CD14-positive monocyte (primary cell): Measurements from ENCODE around the gene OR2A1. TPM values are rescaled to one million over a fixed set of nuclear protein-coding genes. Genes with fewer than 3 reads are reported as not detected.
"Not testable (repeated sequence)": the region's sequence is repeated elsewhere in the genome, so short reads cannot be mapped to it uniquely, and the experiment has no call there.

Experiments used
- DNase-seq, 3 donors: peaks; one replicate each; pipeline ENCODE4 v3.0.0-alpha.2; 2011 to 2022
- H2AFZ ChIP-seq: 2 replicates; pipeline ENCODE4 v1.6.0; 2012; ENCODE audit warnings: mild to moderate bottlenecking, low read depth, low read length, inconsistent platforms; ENCODE audit not compliant: insufficient read depth, poor library complexity, severe bottlenecking
- H3K27ac ChIP-seq, 2 donors: 1 replicate in 1 of 2; 2 replicates in 1 of 2; pipeline ENCODE4 v1.5.1; 2012 to 2013; ENCODE audit warnings: low read length in 2 of 2, control low read depth in 1 of 2, inconsistent platforms in 1 of 2, low read depth in 1 of 2, mild to moderate bottlenecking in 1 of 2
- H3K27me3 ChIP-seq, 2 donors: one replicate each; pipeline versions ENCODE4 v1.6.0 to v1.6.1; 2011 to 2013; ENCODE audit warnings: low read length in 2 of 2; ENCODE audit not compliant: control insufficient read depth in 2 of 2, insufficient read depth in 2 of 2
- H3K36me3 ChIP-seq, 2 donors: replicated peaks in 1 of 2; 1 replicate in 1 of 2; 2 replicates in 1 of 2; pipeline versions ENCODE4 v1.5.1 to v1.6.1; 2012 to 2013; ENCODE audit warnings: low read length in 2 of 2, control low read depth in 1 of 2, inconsistent platforms in 1 of 2, mild to moderate bottlenecking in 1 of 2; ENCODE audit not compliant: insufficient read depth in 2 of 2, control insufficient read depth in 1 of 2
- H3K4me1 ChIP-seq, 2 donors: 1 replicate in 1 of 2; 2 replicates in 1 of 2; pipeline versions ENCODE4 v1.5.1 to v1.6.1; 2012 to 2013; ENCODE audit warnings: low read length in 2 of 2, control low read depth in 1 of 2, inconsistent platforms in 1 of 2, mild to moderate bottlenecking in 1 of 2, moderate library complexity in 1 of 2; ENCODE audit not compliant: insufficient read depth in 2 of 2, control insufficient read depth in 1 of 2
- H3K4me2 ChIP-seq: replicated peaks from 2 replicates; pipeline ENCODE3; 2012; ENCODE audit warnings: low read length, moderate library complexity, mild to moderate bottlenecking; ENCODE audit not compliant: poor library complexity, severe bottlenecking; ENCODE audit errors: extremely low read depth
- H3K4me3 ChIP-seq, 3 experiments: fragments of 200-600 bp in 1 of 3; sonication (generic) in 1 of 3; replicated peaks in 1 of 3; 1 replicate in 2 of 3; 2 replicates in 1 of 3; pipeline ENCODE4 v1.5.1; 2011 to 2013; ENCODE audit warnings: low read length in 3 of 3, mild to moderate bottlenecking in 3 of 3, control low read depth in 2 of 3, low read depth in 2 of 3, inconsistent platforms in 1 of 3, moderate library complexity in 1 of 3
- H3K79me2 ChIP-seq: 2 replicates; pipeline ENCODE4 v1.6.0; 2012; ENCODE audit warnings: mild to moderate bottlenecking, control low read depth, inconsistent platforms, low read length, moderate library complexity; ENCODE audit not compliant: insufficient read depth
- H3K9ac ChIP-seq: 2 replicates; pipeline ENCODE4 v1.6.0; 2017; ENCODE audit warnings: low read length, mild to moderate bottlenecking; ENCODE audit not compliant: insufficient read depth, poor library complexity, severe bottlenecking
- H3K9me3 ChIP-seq, 2 donors: replicated peaks in 1 of 2; 1 replicate in 1 of 2; 2 replicates in 1 of 2; pipeline versions ENCODE4 v1.5.1 to v1.6.1; 2012 to 2013; ENCODE audit warnings: low read length in 2 of 2, control low read depth in 1 of 2; ENCODE audit not compliant: control insufficient read depth in 1 of 2, insufficient read depth in 1 of 2
- H4K20me1 ChIP-seq: 2 replicates; pipeline ENCODE4 v1.6.0; 2012; ENCODE audit warnings: mild to moderate bottlenecking, low read length, control low read depth, moderate library complexity; ENCODE audit not compliant: insufficient read depth
- H3K27ac Mint-ChIP-seq, 7 donors: one replicate each; pipeline ENCODE4 v1.8.0; 2020; ENCODE audit warnings: mild to moderate bottlenecking in 7 of 7, mixed read lengths in 7 of 7, moderate library complexity in 6 of 7, inconsistent platforms in 2 of 7
- H3K27me3 Mint-ChIP-seq, 3 donors: one replicate each; pipeline ENCODE4 v1.8.0; 2021 to 2022; ENCODE audit warnings: low read depth in 3 of 3, mild to moderate bottlenecking in 3 of 3, mixed read lengths in 3 of 3, moderate library complexity in 3 of 3, inconsistent platforms in 1 of 3
- H3K36me3 Mint-ChIP-seq, 2 donors: one replicate each; pipeline ENCODE4 v1.8.0; 2020; ENCODE audit warnings: mixed read lengths in 2 of 2, inconsistent platforms in 1 of 2, mild to moderate bottlenecking in 1 of 2
- H3K4me1 Mint-ChIP-seq: one replicate; pipeline ENCODE4 v1.8.0; 2020; ENCODE audit warnings: mild to moderate bottlenecking, mixed read lengths
- H3K4me3 Mint-ChIP-seq, 2 donors: one replicate each; pipeline ENCODE4 v1.8.0; 2020; ENCODE audit warnings: mild to moderate bottlenecking in 2 of 2, mixed read lengths in 2 of 2, moderate library complexity in 1 of 2
- H3K9me3 Mint-ChIP-seq, 7 donors: one replicate each; pipeline ENCODE4 v1.8.0; 2020 to 2022; ENCODE audit warnings: mixed read lengths in 7 of 7, mild to moderate bottlenecking in 6 of 7, moderate library complexity in 6 of 7, inconsistent platforms in 2 of 7
- WGBS: methylation state at CpG from one replicate; pipeline ENCODE4 v1.1.5; 2013; ENCODE audit warnings: missing lambda C conversion rate; ENCODE audit not compliant: insufficient coverage; 5-methylcytosine and 5-hydroxymethylcytosine counted together
- intact Hi-C, 2 donors: fragments of 100-400 bp; cut with micrococcal nuclease; formaldehyde crosslinking; loops; one replicate each; pipeline versions ENCODE4 v1.15.0 to v1.15.1; 2023
- polyA minus RNA-seq: library from RNA; depleted of rRNA, polyadenylated mRNA; stranded (reverse); fragments of >200 nt; gene quantifications from 2 replicates; pipeline ENCODE4 v1.2.3, GENCODE V29; 2012
- polyA plus RNA-seq, 3 donors: library from polyadenylated mRNA; depleted of rRNA in 1 of 3; unstranded in 2 of 3; stranded (reverse) in 1 of 3; fragments of 300-500 nt in 2 of 3; fragments of >200 nt in 1 of 3; fragmentation: Illumina TruSeq in 2 of 3; gene quantifications; 1 replicate in 2 of 3; 2 replicates in 1 of 3; pipeline ENCODE4 v1.2.3, GENCODE V29; 2012 to 2021
- total RNA-seq, 12 experiments: library from RNA in 1 of 12; stranded (reverse) in 1 of 12; fragments of 120-200 nt in 1 of 12; gene quantifications; one replicate each; pipeline ENCODE4 v1.2.4 and lab custom pipeline; 2013 to 2026; ENCODE audit warnings: mixed read lengths in 6 of 12, inconsistent platforms in 1 of 12

Gene OR2A1
- not detected for total RNA-seq (2013)
- polyA plus RNA-seq (not detected), polyA minus RNA-seq (not detected in 2 replicates), total RNA-seq (lab: John Stamatoyannopoulos, UW) (0 to 0.45 (median 0) reads per million in 11 experiments)

DNA sequence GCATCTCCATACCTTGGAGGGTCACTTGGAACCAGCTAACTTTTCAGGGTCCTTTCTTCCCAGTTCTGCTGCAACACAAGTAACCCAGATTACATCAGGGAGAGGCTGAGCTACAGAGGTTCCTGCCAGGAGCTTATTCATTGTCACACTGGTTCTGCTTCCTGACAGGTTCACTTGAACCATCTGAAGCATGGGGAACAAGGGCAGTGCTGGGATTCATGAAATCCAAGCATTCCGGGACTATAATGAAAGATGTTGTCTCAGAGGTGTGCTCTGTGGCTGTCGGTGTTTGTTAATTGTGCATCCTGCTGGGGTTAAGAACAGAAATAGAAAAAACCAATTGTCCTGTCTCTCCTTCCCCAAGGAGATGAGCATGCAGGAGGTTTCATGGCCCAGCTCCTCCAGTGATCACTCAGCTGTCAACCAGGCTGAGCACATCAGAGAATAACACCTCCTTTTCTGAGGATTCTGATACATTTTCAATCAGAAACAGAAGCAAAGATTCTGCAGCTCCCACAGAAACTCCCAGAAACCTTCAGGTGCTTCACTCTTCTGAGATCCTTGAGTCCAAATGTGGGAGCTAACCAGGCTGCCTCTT is at the start of gene OR2A1:
OR2A1 (plus strand) TSS at position 548 of the 598 bp plus-strand sequence. CDS start 5,706 bp downstream, outside the sequence.
- H2AFZ ChIP-seq, H4K20me1 ChIP-seq, intact Hi-C loops, H3K9me3 Mint-ChIP-seq, H3K9ac ChIP-seq, H3K27ac ChIP-seq, H3K27ac Mint-ChIP-seq, DNase-seq, H3K4me1 Mint-ChIP-seq, H3K4me3 ChIP-seq, H3K36me3 ChIP-seq, H3K79me2 ChIP-seq, H3K36me3 Mint-ChIP-seq, H3K27me3 Mint-ChIP-seq, H3K4me1 ChIP-seq, H3K4me2 ChIP-seq, H3K4me3 Mint-ChIP-seq, H3K9me3 ChIP-seq, H3K27me3 ChIP-seq: not testable (repeated sequence)
- WGBS = no CpG with 5 or more reads among the region's 2 CpGs

DNA sequence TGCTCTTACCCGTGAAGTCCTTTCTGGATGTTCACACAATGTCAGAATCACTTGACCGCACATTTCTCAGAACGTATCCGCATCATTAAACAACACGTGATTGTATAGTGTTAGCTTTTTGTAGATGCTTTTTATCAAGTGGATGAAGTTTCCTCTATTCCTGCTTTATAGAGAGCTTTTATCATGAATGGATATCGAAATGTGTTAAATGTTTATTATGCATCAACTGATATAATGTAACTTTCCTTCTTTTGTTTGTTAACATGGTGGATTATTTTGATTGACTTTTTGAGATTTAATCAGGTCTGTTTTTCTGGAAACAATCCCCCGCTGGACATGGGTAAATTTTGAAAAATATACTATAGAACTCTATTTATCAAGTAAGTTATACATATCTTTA is 47.5 kb upstream of the OR2A1 start, which contains the start of gene OR2A7:
OR2A7 (minus strand) TSS at position 101 of the 400 bp plus-strand sequence. CDS start 5,164 bp downstream, outside the sequence.
- H3K4me2 ChIP-seq, H3K27ac Mint-ChIP-seq, intact Hi-C loops, H3K9ac ChIP-seq, H3K36me3 ChIP-seq, DNase-seq, H4K20me1 ChIP-seq, H3K27me3 Mint-ChIP-seq, H3K4me3 ChIP-seq, H3K27ac ChIP-seq, H3K9me3 ChIP-seq, H3K79me2 ChIP-seq, H3K4me1 ChIP-seq, H3K9me3 Mint-ChIP-seq, H3K4me3 Mint-ChIP-seq, H2AFZ ChIP-seq, H3K36me3 Mint-ChIP-seq, H3K27me3 ChIP-seq, H3K4me1 Mint-ChIP-seq: not testable (repeated sequence)
- no CpG with 5 or more reads among the region's 7 CpGs for WGBS

- H3K27me3 ChIP-seq, H3K4me1 Mint-ChIP-seq, H3K4me2 ChIP-seq, DNase-seq, H3K4me3 Mint-ChIP-seq, H3K36me3 ChIP-seq, H3K4me3 ChIP-seq, H3K27ac ChIP-seq, H3K9ac ChIP-seq, H3K27ac Mint-ChIP-seq, H3K9me3 Mint-ChIP-seq, intact Hi-C loops, H3K36me3 Mint-ChIP-seq, H4K20me1 ChIP-seq, H3K4me1 ChIP-seq, H3K9me3 ChIP-seq, H3K27me3 Mint-ChIP-seq, H2AFZ ChIP-seq, H3K79me2 ChIP-seq: not testable (repeated sequence)
- WGBS = no CpG with 5 or more reads among the region's 19 CpGs
These were observed 43.0 kb upstream of the OR2A1 start, which contains the start of gene CTAGE8 for GRCh38 chr7:144269188-144269587. Gene CTAGE8, minus strand, starts transcription at chr7:144269288. Its CDS starts 38 bp downstream, at chr7:144269250.

DNA sequence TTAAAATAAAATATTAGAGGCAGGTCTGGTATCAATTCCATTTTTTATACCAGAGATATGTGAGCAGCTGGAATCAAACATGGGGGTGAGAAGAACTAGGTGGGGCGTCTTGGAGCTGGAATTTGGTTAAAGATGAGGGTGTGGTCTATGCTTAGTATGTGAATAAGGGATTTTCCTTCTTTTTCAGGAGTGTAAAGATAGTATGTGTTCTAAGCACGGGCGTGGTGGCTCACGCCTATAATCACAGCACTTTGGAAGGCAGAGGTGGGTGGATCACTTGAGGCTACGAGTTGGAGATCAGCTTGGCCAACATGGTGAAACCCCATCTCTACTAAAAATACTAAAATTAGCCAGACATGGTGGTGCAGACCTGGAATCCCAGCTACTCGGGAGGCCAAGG is 36.9 kb upstream of the OR2A1 start:
- H3K9me3 Mint-ChIP-seq, H3K27ac ChIP-seq, H3K4me3 Mint-ChIP-seq, intact Hi-C loops, H3K4me1 Mint-ChIP-seq, H3K27ac Mint-ChIP-seq, H3K4me1 ChIP-seq, H3K36me3 Mint-ChIP-seq, H3K27me3 ChIP-seq, H3K79me2 ChIP-seq, H3K4me2 ChIP-seq, H3K36me3 ChIP-seq, H4K20me1 ChIP-seq, DNase-seq, H3K27me3 Mint-ChIP-seq, H2AFZ ChIP-seq, H3K9me3 ChIP-seq, H3K9ac ChIP-seq, H3K4me3 ChIP-seq: not testable (repeated sequence)
- no CpG with 5 or more reads among the region's 6 CpGs for WGBS
